H1 (cell line): ENCODE results near the gene SLAMF1. TPM values are rescaled to one million over a fixed set of nuclear protein-coding genes. Genes with fewer than 3 reads are reported as not detected.

ENCODE experiments used
- CTCF ChIA-PET: fragments of 300-600 bp; sonication (Branson Sonifier 250); formaldehyde crosslinking; loops from one replicate; lab custom pipeline; 2021; ENCODE audit not compliant: partially characterized antibody; lab: Charles Lee
- POLR2A ChIA-PET: fragments of 300-600 bp; sonication (Branson Sonifier 250); formaldehyde crosslinking; loops from one replicate; lab custom pipeline; 2021; ENCODE audit warnings: inconsistent platforms; ENCODE audit not compliant: partially characterized antibody; lab: Charles Lee
- DNase-seq, 2 experiments: peaks; one replicate each; pipeline versions ENCODE4 v3.0.0 to v3.0.0-alpha.2; 2010 to 2022; ENCODE audit warnings: low spot score in 2 of 2, low read depth in 1 of 2, mixed read lengths in 1 of 2
- FAIRE-seq: peaks from 2 replicates; lab custom pipeline; 2011; peaks lifted over from hg19 to GRCh38; lab: Jason Lieb, UNC
- H2AFZ ChIP-seq: 2 replicates; pipeline ENCODE4 v1.8.1; 2012; ENCODE audit warnings: low read length, inconsistent platforms
- H2AK5ac ChIP-seq: 2 replicates; pipeline ENCODE4 v1.6.1; 2013; ENCODE audit warnings: low read depth, low read length
- H2BK120ac ChIP-seq: replicated peaks from 2 replicates; pipeline ENCODE3; 2013; ENCODE audit warnings: low read depth, low read length, inconsistent platforms
- H2BK12ac ChIP-seq: 2 replicates; pipeline ENCODE4 v1.6.1; 2013; ENCODE audit warnings: low read depth, low read length
- H2BK15ac ChIP-seq: 2 replicates; pipeline ENCODE4 v1.6.1; 2013; ENCODE audit warnings: low read length
- H2BK20ac ChIP-seq: 2 replicates; pipeline ENCODE4 v1.6.1; 2013; ENCODE audit warnings: low read length
- H2BK5ac ChIP-seq: 2 replicates; pipeline ENCODE4 v1.6.1; 2013; ENCODE audit warnings: low read depth, low read length
- H3K14ac ChIP-seq: 2 replicates; pipeline ENCODE4 v1.6.1; 2013; ENCODE audit warnings: inconsistent platforms; ENCODE audit not compliant: insufficient read length
- H3K18ac ChIP-seq: 2 replicates; pipeline ENCODE4 v1.6.1; 2013; ENCODE audit warnings: low read length; ENCODE audit errors: extremely low read depth
- H3K23ac ChIP-seq: 2 replicates; pipeline ENCODE4 v1.6.1; 2013; ENCODE audit warnings: inconsistent platforms; ENCODE audit not compliant: insufficient read length
- H3K23me2 ChIP-seq: 2 replicates; pipeline ENCODE4 v1.6.1; 2013; ENCODE audit warnings: low read depth, low read length
- H3K27ac ChIP-seq: 2 replicates; pipeline ENCODE4 v1.6.1; 2011; ENCODE audit warnings: low read depth, low read length, inconsistent platforms
- H3K27me3 ChIP-seq, 4 experiments: replicated peaks in 1 of 4; 1 replicate in 1 of 4; 2 replicates in 3 of 4; pipeline versions ENCODE4 v1.6.1 to v1.8.1; 2011 to 2013; ENCODE audit warnings: low read length in 3 of 4, mild to moderate bottlenecking in 3 of 4, inconsistent platforms in 2 of 4, mixed read lengths in 2 of 4, moderate library complexity in 1 of 4; ENCODE audit not compliant: control insufficient read depth in 3 of 4, insufficient read depth in 3 of 4; ENCODE audit errors: extremely low read depth in 1 of 4
- H3K36me3 ChIP-seq, 4 experiments: 2 replicates each; pipeline versions ENCODE4 v1.6.1 to v1.8.1; 2011 to 2013; ENCODE audit warnings: mild to moderate bottlenecking in 4 of 4, low read length in 3 of 4, moderate library complexity in 2 of 4, control low read depth in 1 of 4, inconsistent platforms in 1 of 4; ENCODE audit not compliant: insufficient read depth in 4 of 4, control insufficient read depth in 2 of 4
- H3K4ac ChIP-seq: replicated peaks from 2 replicates; pipeline ENCODE3; 2013; ENCODE audit warnings: low read length, low read depth, mixed read lengths, inconsistent platforms; ENCODE audit not compliant: insufficient read length
- H3K4me1 ChIP-seq, 4 experiments: replicated peaks in 1 of 4; 1 replicate in 1 of 4; 2 replicates in 3 of 4; pipeline versions ENCODE4 v1.6.1 to v1.8.1; 2011 to 2013; ENCODE audit warnings: low read length in 3 of 4, inconsistent platforms in 2 of 4, mixed read lengths in 1 of 4; ENCODE audit not compliant: insufficient read depth in 4 of 4, control insufficient read depth in 3 of 4
- H3K4me2 ChIP-seq, 2 experiments: 2 replicates each; pipeline versions ENCODE4 v1.6.1 to v1.8.1; 2011 to 2013; ENCODE audit warnings: low read depth in 2 of 2, low read length in 2 of 2, control low read depth in 1 of 2, inconsistent platforms in 1 of 2, mild to moderate bottlenecking in 1 of 2; ENCODE audit not compliant: insufficient read depth in 1 of 2
- H3K4me3 ChIP-seq, 4 experiments: fragments of 200-600, 300-600 bp in 1 of 4; sonication (generic), shearing (Covaris generic), sonication (Bioruptor Twin) in 1 of 4; 2 replicates each; pipeline versions ENCODE4 v1.5.1 to v1.8.1; 2011 to 2016; ENCODE audit warnings: low read length in 4 of 4, low read depth in 3 of 4, control low read depth in 2 of 4, inconsistent platforms in 2 of 4, mild to moderate bottlenecking in 2 of 4, mixed read lengths in 1 of 4, moderate library complexity in 1 of 4; ENCODE audit not compliant: insufficient read depth in 2 of 4; ENCODE audit errors: extremely low read depth in 1 of 4
- H3K56ac ChIP-seq: replicated peaks from 2 replicates; pipeline ENCODE3; 2013; ENCODE audit warnings: low read depth, mild to moderate bottlenecking, mixed read lengths, low read length, inconsistent platforms; ENCODE audit not compliant: insufficient read length
- H3K79me1 ChIP-seq: 2 replicates; pipeline ENCODE4 v1.6.1; 2013; ENCODE audit warnings: low read depth, low read length, control low read depth
- H3K79me2 ChIP-seq, 2 experiments: 2 replicates each; pipeline versions ENCODE4 v1.6.1 to v1.8.1; 2012 to 2013; ENCODE audit warnings: low read length in 2 of 2, mild to moderate bottlenecking in 2 of 2, inconsistent platforms in 1 of 2; ENCODE audit not compliant: insufficient read depth in 2 of 2, control insufficient read depth in 1 of 2
- H3K9ac ChIP-seq, 4 experiments: replicated peaks in 1 of 4; 1 replicate in 1 of 4; 2 replicates in 3 of 4; pipeline versions ENCODE4 v1.6.1 to v1.8.1; 2011 to 2013; ENCODE audit warnings: low read depth in 3 of 4, low read length in 3 of 4, control low read depth in 2 of 4, mild to moderate bottlenecking in 2 of 4, moderate library complexity in 2 of 4, inconsistent platforms in 1 of 4; ENCODE audit errors: extremely low read depth in 1 of 4
- H3K9me3 ChIP-seq, 2 experiments: 2 replicates each; pipeline versions ENCODE4 v1.6.1 to v1.8.1; 2012 to 2013; ENCODE audit warnings: mild to moderate bottlenecking in 2 of 2, moderate library complexity in 2 of 2, control low read depth in 1 of 2, inconsistent platforms in 1 of 2, low read depth in 1 of 2, low read length in 1 of 2, mixed read lengths in 1 of 2; ENCODE audit not compliant: insufficient read depth in 2 of 2
- H4K20me1 ChIP-seq, 2 experiments: replicated peaks in 1 of 2; 2 replicates each; pipeline versions ENCODE3 to v1.8.1; 2011 to 2013; ENCODE audit warnings: inconsistent platforms in 2 of 2, low read length in 2 of 2, mild to moderate bottlenecking in 1 of 2; ENCODE audit not compliant: insufficient read depth in 2 of 2, control insufficient read depth in 1 of 2
- H4K5ac ChIP-seq: 2 replicates; pipeline ENCODE4 v1.6.1; 2013; ENCODE audit warnings: low read length, low read depth, mixed read lengths, inconsistent platforms; ENCODE audit not compliant: insufficient read length
- H4K8ac ChIP-seq: 2 replicates; pipeline ENCODE4 v1.8.0; 2013; ENCODE audit warnings: mild to moderate bottlenecking, moderate library complexity, low read length, inconsistent platforms; ENCODE audit not compliant: insufficient read depth; ENCODE audit errors: extremely low read depth
- H4K91ac ChIP-seq: replicated peaks from 2 replicates; pipeline ENCODE3; 2013; ENCODE audit warnings: low read length, mixed read lengths, inconsistent platforms; ENCODE audit not compliant: insufficient read length
- CHD1 ChIP-seq: IDR thresholded peaks from 2 replicates; pipeline ENCODE4 v1.6.1; 2012; ENCODE audit warnings: low read depth, low read length, improper control_type of control experiment
- CTCF ChIP-seq, 3 experiments: IDR thresholded peaks; 1 replicate in 2 of 3; 2 replicates in 1 of 3; pipeline versions ENCODE4 v1.5.1 to v1.6.1; 2011; ENCODE audit warnings: low read length in 3 of 3, mild to moderate bottlenecking in 3 of 3, inconsistent platforms in 2 of 3, low read depth in 1 of 3, moderate library complexity in 1 of 3; ENCODE audit not compliant: insufficient read depth in 1 of 3; ENCODE audit errors: control extremely low read depth in 1 of 3
- KDM4A ChIP-seq: IDR thresholded peaks from one replicate; pipeline ENCODE4 v1.7.1; 2012; ENCODE audit warnings: low read depth, mild to moderate bottlenecking, moderate library complexity, low read length, inconsistent platforms; ENCODE audit not compliant: severe bottlenecking
- PHF8 ChIP-seq: fragments of 200-600 bp; sonication (generic); conservative IDR thresholded peaks from 2 replicates; pipeline ENCODE4 v1.7.1; 2012; ENCODE audit warnings: low read depth, mild to moderate bottlenecking, inconsistent platforms, low read length, moderate library complexity
- SIX5 ChIP-seq: IDR thresholded peaks from 2 replicates; pipeline ENCODE4 v1.6.1; 2011; ENCODE audit warnings: mild to moderate bottlenecking, low read depth, low read length
- polyA plus RNA-seq, 7 experiments: library from polyadenylated mRNA; depleted of rRNA in 3 of 7; stranded (reverse) in 5 of 7; unstranded in 2 of 7; fragments of >200 nt in 5 of 7; fragments of 200-250 nt in 2 of 7; gene quantifications; 1 replicate in 5 of 7; 2 replicates in 1 of 7; 4 replicates in 1 of 7; pipeline versions ENCODE4 v1.2.1 to v1.2.3, GENCODE V29; 2011 to 2013; ENCODE audit warnings: missing spikeins in 2 of 7, mixed read lengths in 2 of 7
- total RNA-seq: library from RNA; stranded (reverse); fragmentation: NEBNext Ultra II Directional; extraction: Animal tissue kit (Norgen Biotek cat#: 25700); gene quantifications from 2 replicates; pipeline ENCODE4 v1.2.1, GENCODE V29; 2021

SLAMF1 gene
- total and polyA plus RNA-seq, 2 of the 8 experiments (the other 6 are each of a cell fraction or from before 2014, with no cell fraction given), result not detected

- no peaks in the 10 kb centered on the region for H3K79me2 ChIP-seq
- CTCF ChIA-PET, result no interaction called here
- H2BK120ac ChIP-seq, result no peak overlapping the region
- no peaks in the 10 kb centered on the region for H4K20me1 ChIP-seq
- no peak overlapping the region for H2BK12ac ChIP-seq
- no peak overlapping the region for H3K9ac ChIP-seq
- H4K5ac ChIP-seq, result no peak overlapping the region
- no peak overlapping the region for H3K56ac ChIP-seq
- H2AFZ ChIP-seq, result no peak overlapping the region
- H4K8ac ChIP-seq, result no peak overlapping the region
- POLR2A ChIA-PET, result no interaction called here
- no peaks in the 10 kb centered on the region for H3K23me2 ChIP-seq
- no peak overlapping the region for H3K18ac ChIP-seq
- H2BK20ac ChIP-seq, result 0 out of 2 replicates have a peak overlapping the region, but pooled peaks have one; percentile 27
- no peaks in the 10 kb centered on the region for H3K9me3 ChIP-seq
- peaks cover 0 to 3% (median 0%) of the 10 kb centered on the region in 4 experiments; a peak in 1 of 7 replicates for H3K27me3 ChIP-seq
- H3K27ac ChIP-seq, result no peak overlapping the region
- H3K4me3 ChIP-seq, result no peak overlapping the region
- no peaks in the 10 kb centered on the region for H3K4me1 ChIP-seq
- DNase-seq (no peak), FAIRE-seq (no peak)
- H2BK15ac ChIP-seq, result no peak overlapping the region
- H3K23ac ChIP-seq, result no peak overlapping the region
- H3K4me2 ChIP-seq, result no peak overlapping the region
- H2AK5ac ChIP-seq, result no peak overlapping the region
- H3K79me1 ChIP-seq, result no peaks in the 10 kb centered on the region
- H3K4ac ChIP-seq, result no peak overlapping the region
- no peak overlapping the region for H4K91ac ChIP-seq
- H2BK5ac ChIP-seq, result no peak overlapping the region
- H3K14ac ChIP-seq, result no peak overlapping the region
- no peaks in the 10 kb centered on the region for H3K36me3 ChIP-seq
- TF ChIP-seq CHD1, result no peak
- no peak for TF ChIP-seq KDM4A
- TF ChIP-seq SIX5, result no peak
- no peak for TF ChIP-seq PHF8
- no peak for TF ChIP-seq CTCF (IDR thresholded peaks at IDR 0.05; ENCODE audit: control extremely low read depth in 1 of 3, insufficient read depth in 1 of 3, low read depth in 1 of 3, low read length in 3 of 3)
These were observed 2.4 kb downstream of the SLAMF1 start for GRCh38 chr1:160644399-160644798.
